Fibroblast of skin of scalp (primary cell): ENCODE data around the gene MEI1. TPM values are rescaled to one million over a fixed set of nuclear protein-coding genes. Genes with fewer than 3 reads are reported as not detected.
A peak's percentile ranks its signal among the peaks of the same experiment; 100 is the strongest.
"Not testable (repeated sequence)": the region's sequence is repeated elsewhere in the genome, so short reads cannot be mapped to it uniquely, and the experiment has no call there.

Source experiments
- DNase-seq: peaks from one replicate; pipeline ENCODE4 v3.0.0-alpha.2; 2013
- polyA plus RNA-seq, 2 experiments: library from polyadenylated mRNA; unstranded; fragments of 120-200 nt; gene quantifications; one replicate each; pipeline ENCODE4 v1.2.1, GENCODE V29; 2013; ENCODE audit not compliant: insufficient read length in 2 of 2

The MEI1 gene, protein sequence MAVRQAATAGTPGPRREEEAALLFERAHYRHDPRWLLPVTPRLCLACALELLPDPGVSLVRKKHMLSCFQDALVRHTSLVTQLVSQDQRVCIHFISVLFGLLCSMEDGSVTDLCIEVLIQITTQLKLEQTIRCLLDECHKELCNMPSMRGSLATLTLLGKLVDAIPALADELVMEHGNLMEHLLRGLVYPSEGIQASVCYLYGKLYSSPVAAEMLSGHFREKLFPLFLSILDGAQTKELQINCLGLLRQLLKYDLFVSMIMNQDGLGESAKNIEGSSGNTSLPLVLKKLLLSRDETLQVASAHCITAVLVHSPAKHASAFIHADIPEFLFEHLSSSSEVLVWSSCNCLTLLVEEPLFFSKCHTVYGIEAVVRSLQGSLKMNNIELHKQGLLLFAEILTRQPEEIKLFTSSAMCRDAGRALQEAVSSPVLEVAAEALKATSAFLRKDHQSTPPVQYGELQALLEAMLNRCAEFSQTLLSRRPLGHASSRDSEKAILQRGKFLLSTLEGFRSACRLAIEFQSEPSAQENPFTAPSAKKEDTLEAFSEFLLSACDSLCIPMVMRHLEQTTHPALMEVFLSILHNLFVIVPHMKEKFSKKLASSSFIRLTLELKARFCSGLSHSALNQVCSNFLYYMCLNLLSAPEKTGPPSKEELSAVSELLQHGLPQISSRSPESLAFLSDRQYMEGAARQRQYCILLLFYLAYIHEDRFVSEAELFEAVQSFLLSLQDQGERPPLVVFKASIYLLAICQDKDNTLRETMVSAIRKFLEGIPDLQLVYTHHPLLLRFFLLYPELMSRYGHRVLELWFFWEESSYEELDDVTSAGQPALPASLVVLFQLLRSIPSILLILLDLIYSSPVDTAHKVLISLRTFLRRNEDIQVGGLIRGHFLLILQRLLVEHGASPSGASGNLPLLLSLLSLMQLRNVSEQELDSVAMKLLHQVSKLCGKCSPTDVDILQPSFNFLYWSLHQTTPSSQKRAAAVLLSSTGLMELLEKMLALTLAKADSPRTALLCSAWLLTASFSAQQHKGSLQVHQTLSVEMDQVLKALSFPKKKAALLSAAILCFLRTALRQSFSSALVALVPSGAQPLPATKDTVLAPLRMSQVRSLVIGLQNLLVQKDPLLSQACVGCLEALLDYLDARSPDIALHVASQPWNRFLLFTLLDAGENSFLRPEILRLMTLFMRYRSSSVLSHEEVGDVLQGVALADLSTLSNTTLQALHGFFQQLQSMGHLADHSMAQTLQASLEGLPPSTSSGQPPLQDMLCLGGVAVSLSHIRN
- polyA plus RNA-seq (2013, experiment 1 of 2; ENCODE audit: insufficient read length), result 0.42 TPM
- polyA plus RNA-seq (2013, experiment 2 of 2; ENCODE audit: insufficient read length), result 0.54 TPM

DNA sequence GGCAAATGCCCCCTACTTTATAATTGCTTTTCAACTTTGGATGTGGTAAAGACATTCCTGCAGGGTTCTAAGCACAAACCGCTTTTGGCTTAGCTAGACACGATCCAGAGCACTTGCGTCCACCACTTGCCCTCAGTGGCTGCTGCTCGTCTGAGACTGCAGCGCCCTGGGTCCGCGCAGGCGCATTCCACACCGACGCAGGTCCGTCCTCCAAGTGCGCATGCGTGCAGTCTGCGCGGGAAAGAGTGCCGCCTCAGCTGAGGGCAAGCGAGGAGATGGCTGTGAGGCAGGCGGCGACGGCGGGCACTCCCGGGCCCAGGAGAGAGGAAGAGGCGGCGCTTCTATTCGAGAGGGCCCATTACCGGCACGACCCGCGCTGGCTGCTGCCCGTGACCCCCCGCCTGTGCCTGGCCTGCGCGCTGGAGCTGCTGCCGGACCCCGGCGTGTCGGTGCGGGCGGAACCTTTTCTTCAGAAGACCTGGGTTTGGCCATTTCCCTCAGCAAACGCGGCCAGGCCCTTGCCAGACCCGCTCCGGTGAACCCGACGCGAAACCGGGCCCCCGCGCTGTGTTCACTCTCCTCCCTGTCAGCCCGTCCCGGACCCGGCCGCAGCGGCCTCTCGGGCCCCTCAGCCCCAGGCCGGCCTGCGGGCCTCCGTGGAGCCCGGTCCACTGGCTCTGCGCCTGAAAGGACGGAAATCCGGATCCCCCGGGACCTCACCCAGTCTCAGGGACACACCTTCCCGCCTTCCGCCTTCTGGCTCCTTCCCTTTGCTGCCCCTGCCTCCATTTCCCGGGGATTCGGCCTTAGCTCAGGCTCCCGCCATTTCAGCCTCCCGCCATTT lies at the start of gene MEI1:
MEI1 (plus strand) TSS at position 240 of the 844 bp plus-strand sequence; CDS start at position 276, 36 bp downstream.
- peak; percentile 81 for DNase-seq

DNA sequence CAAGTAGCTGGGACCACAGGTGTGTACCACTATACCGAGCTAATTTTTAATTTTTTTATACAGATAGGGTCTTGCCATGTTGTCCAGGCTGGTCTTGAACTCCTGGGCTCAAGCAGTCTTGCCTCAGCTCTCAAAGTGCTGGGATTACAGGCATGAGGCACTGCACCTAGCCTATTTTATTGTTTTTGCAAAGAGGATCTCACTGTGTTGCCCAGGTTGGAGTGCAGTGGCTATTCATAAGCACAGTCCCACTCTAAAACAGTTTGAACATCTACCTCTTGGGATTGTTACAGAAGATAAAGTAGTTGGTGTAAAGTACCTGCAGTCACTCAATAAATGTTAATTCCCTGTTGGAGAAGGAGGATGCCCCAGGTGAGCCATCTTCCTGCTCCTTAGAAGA lies 49.1 kb upstream of the MEI1 start:
- DNase-seq, result no peak

DNA sequence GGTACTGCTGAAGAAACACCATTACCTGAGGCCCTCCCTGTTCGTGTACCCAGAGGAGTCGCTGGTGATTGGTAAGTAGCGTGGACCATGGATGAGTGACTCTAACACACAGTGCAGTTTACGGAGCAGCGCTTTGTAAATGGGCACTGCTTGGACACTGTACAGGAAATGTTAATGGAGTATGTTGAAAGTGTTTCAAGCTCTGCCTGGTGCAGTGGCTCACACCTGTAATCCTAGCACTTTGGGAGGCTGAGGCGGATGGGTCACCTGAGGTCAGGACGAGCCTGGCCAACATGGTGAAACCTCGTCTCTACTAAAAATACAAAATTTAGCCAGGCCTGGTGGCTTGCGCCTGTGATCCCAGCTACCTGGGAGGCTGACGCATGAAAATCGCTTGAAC lies 48.5 kb upstream of the MEI1 start:
- DNase-seq, result no peak

DNA sequence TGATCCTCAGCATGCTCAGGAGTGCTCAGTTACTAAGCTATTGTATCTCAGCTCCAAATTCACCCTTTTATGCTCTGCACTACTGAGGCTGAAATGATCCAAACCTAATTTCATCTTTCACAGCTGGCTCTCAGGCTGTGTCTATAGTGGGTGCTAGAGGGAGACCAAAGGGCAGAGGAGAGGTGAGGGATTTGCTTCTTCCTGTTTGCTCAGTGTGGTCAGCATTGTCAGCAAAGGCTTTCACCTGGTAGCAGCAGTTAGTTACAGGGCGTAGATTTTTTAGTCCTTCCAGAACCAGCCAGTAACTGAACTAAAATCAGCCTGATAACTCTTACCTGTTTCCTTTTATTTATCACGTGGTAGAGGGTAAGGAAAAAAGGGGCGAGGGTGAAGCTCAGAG lies 45.0 kb upstream of the MEI1 start:
- no peak for DNase-seq

DNA sequence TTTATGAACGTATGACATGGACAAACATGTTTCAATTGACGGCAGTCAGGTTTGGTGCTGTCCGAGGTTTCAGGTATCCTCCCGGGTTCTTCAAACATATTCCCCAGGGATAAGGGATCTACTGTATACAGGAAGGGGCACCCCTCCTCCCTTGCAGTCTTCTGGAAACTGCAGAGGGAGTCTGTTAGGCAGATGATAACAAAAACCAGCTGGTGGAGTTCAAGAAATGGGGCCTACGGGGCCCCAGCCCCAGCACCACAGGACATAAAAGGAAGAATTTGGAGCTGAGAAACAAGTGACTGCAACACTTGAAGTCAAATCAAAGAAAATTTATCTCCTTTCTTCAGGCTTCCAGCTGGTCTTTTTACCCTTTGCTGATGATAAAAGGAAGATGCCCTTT lies 42.7 kb upstream of the MEI1 start:
- DNase-seq, result peak; percentile 12

DNA sequence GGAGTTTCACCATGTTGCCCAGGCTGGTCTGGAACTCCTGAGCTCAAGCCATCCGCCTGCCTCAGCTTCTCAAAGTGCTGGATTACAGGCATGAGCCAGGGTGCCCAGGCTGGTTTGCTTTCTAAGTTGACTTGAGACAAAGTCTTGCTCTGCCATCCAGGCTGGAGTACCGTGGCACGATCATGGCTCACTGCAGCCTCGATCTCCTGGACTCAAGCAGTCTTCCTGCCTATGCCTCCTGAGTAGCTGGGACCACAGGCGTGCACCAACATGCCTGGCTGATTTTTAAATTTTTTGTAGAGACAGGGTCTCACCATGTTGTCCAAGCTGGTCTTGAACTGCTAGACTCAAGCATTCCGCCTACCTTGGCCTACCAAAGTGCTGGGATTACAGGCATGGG lies 41.6 kb upstream of the MEI1 start:
- DNase-seq, result no peak

DNA sequence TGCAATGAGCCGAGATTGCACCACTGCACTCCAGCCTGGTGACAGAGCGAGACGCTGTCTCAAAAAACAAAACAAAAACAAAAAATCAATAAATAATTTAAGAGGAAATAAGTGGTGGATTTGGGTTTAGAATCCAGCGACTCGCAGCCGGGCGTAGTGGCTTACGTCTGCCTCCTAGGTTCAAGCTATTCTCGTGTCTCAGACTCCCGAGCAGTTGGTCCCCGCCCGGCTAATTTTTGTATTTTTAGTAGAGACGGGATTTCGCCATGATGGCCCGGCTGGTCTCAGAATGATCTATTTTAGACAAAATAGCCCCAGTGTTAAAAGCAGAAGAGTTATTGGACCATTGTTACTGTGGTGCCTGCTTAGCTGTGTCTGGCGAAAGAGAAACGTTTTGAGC lies 40.4 kb upstream of the MEI1 start:
- no peak for DNase-seq

DNA sequence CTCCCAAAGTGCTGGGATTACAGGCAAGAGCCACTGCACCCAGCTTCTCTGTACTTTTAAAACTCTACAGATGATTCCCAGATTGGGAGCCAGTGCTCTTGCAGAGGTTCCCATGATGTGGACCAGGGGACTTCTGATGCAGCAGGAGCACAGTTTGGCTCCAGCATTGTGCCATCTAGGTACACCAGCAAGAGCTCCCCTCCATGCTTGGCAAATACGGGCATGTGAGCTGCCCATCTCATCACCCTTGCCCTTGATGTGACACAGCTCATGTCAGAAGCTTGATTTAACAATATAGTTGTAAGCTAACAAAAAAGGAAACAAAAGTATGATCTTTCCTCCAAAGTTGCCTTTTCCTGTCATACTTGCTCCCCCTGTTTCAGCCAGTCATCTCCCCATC lies 39.4 kb upstream of the MEI1 start:
- DNase-seq, result no peak

DNA sequence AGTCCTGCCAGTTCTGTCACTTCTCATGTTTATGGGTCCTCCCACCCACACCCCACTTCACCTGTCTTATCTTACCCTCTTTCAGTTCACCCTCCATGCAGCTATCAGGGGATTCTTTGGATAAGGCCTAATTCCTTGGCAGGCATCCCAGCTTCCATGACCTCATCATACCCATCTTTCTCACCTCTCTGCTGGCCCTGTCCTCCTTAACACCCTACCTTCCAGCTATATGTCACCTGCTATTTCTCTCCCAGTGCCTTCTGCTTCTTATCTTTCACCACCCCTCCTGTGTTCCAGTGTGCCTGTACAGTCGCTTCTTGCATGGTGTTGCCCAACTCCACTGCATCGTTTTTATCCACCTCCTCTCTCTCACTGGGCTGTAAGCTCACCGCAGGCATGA lies 38.9 kb upstream of the MEI1 start:
- DNase-seq, result no peak

DNA sequence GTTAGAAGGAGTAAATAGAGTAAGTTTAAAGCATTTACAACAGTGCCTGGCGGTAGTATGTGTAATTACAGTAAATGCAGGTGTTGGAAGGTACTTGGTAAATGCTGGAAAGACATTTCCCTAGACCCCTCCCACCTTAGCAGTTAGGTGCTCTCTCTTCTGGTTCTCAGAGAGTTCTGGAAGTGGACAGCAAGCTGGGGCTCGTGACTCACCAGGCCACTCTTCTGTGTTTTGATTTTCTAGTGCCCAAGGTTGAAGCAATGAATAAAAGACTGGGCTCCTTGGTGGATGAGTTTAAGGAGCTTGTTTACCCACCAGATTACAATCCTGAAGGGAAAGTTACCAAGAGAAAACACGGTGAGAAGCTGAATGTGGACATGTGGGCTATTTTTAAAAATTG lies 38.2 kb upstream of the MEI1 start:
- no peak for DNase-seq

DNA sequence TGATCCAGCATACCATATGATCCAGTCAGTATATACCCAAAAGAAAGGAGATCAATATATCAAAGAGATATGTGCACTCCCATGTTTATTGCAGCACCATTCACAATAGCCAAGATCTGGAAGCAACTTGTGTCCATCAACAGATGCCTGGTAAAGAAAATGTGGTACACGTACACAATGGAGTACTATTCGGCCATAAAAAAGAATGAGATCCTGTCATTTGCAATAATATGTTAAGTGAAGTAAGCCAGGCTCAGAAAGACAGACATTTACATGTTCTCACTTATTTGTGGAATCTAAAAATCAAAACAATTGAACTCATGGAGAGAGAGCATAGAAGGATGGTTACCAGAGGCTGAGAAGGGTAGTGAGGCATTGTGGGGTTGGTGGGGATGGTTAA lies 37.6 kb upstream of the MEI1 start:
- no peak for DNase-seq

DNA sequence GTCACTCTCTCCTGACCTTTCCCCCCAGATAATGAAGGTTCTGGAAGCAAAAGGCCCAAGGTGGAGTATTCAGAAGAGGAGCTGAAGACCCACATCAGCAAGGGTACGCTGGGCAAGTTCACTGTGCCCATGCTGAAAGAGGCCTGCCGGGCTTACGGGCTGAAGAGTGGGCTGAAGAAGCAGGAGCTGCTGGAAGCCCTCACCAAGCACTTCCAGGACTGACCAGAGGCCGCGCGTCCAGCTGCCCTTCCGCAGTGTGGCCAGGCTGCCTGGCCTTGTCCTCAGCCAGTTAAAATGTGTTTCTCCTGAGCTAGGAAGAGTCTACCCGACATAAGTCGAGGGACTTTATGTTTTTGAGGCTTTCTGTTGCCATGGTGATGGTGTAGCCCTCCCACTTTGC lies 35.7 kb upstream of the MEI1 start:
- DNase-seq, result not testable (repeated sequence)

DNA sequence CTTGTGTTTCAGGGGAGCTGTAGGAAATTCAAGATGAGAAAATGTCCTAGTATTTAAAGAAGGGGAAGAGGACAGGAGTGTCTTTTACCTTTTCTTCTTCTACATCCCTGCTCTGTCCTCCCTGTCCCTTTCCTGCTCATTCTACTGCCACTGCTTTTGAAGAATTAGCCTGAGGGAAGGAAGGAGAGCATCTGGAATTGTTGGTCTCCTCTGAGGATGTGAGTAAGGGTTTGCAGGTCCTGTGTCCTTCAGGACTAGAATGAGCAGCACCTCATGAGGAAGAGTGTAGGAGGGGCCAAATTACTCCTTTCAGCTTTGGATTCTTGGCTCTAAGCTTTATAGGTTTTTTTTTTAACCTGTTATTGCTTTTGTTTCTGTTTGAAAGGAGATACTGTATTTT lies 34.8 kb upstream of the MEI1 start:
- no peak for DNase-seq

DNA sequence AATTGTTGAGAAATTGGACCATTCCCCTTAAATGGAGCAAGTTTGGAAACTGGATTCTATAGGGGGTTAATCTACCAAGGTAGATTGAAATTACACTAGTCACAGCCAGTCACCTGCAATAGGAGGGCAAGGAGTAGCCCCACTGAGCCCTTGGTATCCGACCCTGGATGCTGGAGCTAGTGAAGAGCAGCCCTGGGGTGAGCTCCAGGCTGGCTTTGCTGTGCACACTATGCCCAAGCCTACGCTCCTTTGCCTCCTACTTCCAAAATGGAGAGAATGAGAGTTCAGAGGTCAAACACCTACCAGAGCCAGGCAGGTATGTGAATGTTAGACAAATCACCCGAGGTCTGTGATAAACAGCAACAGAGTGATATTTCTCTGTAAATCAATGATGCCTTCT lies 34.4 kb upstream of the MEI1 start:
- DNase-seq, result no peak

DNA sequence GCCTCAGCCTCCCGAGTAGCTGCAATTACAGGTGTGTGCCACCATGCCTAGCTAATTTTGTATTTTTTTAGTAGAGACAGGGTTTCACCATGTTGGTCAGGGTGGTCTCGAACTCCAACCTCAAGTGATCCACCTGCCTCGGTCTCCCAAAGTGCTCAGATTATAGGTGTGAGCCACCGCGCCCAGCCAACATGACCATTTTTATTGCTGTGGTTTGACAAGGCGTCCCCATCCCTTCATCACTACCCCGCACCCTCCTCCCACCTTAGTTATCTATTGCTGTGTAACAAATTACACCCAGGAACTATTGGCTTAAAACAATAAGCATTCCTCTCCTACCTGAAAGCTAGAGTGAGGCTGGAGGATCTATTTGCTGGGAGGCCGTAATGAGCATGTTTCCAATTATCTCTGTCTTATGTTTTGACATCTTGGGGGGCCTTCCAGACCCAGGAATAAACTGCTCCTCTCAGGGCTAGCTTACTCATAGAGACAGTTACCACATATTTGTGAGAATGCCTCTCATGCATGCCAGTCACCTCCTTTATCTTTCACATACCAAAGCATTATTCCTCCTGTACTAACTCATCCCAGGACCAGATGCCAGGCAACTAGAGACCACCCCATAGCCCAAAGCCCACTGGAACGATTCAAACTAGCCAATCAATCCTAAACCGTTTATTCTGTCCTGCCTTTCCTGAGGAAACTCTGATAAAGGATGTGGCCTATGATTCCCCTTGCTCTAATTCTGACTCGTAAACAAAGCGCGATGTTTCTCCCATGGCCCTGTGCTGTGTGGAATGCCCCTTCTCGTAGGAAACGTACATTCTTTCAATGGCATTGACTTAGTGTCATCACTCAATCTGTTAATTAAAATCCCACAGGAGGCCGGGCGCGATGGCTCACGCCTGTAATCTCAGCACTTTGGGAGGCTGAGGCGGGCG lies 30.1 kb upstream of the MEI1 start:
- DNase-seq, result peak; percentile 91

DNA sequence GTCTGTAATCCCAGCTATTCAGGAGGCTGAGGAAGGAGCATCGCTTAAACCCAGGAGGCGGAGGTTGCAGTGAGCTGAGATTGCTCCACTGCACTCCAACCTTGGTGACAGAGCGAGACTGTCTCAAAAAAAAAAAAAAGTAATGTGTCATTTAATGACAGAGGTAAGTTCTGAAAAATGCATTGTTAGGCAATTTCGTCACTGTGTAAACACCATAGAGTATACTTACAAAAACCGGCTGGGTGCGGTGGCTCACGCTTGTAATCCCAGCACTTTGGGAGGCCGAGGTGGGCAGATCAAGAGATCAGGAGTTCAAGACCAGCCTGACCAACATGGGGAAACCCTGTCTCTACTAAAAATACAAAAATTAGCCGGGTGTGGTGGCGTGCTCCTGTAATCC lies 27.2 kb upstream of the MEI1 start:
- peak; percentile 29 for DNase-seq

DNA sequence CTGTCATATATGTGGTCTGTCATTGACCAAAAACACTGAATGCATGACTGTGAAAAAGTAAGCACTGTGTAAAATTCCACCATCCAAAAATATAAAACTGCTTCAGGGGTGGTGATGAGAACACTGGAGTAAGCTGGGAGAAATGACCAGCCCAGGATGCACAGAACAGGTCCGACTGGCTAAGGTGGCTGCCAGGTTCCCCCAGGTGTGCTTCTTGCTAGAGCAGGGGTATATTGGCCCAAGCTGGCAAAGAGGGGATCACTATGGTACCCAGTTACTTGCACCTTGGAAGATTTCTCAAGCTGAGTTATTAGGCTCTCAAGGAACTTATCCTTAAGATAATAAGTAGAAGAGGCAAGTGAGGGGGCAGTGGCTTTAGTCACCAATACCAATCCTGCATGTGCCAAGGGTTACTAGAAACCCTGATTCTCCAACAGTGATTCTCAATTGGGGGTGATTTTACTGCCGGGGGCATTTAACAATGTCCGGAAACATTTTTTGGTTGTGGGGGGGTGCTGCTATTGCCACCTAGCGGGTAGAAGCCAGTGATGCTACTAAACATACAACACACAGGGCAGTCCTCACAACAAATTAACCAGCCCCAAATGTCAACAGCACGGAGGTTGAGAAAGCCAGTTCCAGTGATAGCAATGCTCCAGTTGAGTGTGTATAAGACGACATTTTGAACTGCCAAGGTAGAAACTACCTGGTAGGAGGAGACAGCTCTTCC lies 26.4 kb upstream of the MEI1 start:
- peak; percentile 13 for DNase-seq

DNA sequence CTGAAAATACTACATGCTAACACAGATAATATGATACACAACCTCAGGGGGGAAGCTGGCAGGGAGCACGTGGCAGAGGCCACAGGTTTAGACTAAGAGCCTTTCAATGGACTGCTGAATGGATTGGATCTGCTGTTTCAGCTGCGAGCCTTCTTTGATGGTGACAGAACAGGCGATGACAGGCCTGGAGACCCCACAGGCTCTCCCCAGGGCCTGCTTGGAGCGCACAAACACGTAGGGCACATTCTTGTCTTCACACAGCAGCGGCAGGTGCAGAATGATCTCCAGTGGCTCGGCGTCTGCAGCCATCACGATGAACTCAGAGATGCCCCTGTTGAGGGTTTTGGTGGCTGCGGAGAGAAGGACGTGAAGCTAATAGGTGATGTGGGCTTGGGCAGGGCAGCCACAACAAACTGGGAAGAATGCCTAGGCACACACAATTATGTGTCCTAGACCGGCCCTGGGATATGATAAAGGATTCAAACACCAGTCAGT lies 24.4 kb upstream of the MEI1 start:
- DNase-seq, result no peak

DNA sequence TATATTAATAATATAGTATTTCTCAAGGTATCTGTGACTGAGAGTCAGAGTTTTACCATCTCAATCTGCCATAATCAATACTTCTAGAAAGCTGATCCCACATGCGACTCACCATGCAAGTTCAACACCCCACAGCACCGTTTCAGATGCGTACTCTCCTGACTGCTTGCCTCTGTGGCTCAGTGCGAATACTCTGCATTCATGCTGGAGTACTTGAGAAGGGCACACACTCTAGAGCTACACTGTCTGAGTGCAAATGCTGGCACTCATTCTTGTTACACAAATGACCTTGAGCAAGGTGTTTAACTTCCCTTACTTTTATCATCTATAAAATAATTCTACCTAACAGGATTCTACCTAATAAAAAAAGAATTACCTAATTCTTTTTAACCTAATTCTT lies 23.2 kb upstream of the MEI1 start:
- no peak for DNase-seq

DNA sequence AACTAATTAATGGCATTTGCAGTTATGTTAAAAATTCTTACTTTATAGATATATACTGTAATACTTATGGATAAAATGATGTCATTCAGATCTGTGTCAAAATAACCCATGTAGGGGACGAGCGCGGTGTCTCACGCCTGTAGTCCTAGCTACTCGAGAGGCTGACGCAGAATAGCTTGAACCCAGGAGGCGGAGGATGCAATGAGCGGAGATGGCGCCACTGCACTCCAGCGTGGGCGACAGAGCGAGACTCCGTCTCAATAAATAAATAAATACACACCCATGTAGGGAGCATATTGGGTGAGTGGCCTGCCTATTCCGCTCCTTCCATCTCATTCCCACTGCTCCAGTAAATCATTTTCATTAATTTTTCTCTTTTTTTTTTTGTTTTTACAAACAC lies 17.7 kb upstream of the MEI1 start:
- DNase-seq, result no peak
